Tibial nerve (tissue), 3 donors: ENCODE measurements around the gene NMRK1.

ENCODE experiments used
- POLR2A ChIP-seq, 2 donors: fragments of 450-650 bp; IDR thresholded peaks; one replicate each; pipeline ENCODE4 v1.6.1; 2017; ENCODE audit warnings: antibody characterized with exemption in 2 of 2, mild to moderate bottlenecking in 2 of 2, moderate library complexity in 2 of 2
- TF ChIP-seq, protein P1 (sequence below), 5 experiments: fragments of 200-600 bp in 3 of 5; fragments of 450-650 bp in 2 of 5; sonication (generic) in 3 of 5; IDR thresholded peaks; one replicate each; pipeline ENCODE4 v1.5.1; 2016 to 2019; ENCODE audit warnings: antibody characterized with exemption in 5 of 5, mild to moderate bottlenecking in 3 of 5, moderate library complexity in 2 of 5

- TF ChIP-seq, protein P1, sequence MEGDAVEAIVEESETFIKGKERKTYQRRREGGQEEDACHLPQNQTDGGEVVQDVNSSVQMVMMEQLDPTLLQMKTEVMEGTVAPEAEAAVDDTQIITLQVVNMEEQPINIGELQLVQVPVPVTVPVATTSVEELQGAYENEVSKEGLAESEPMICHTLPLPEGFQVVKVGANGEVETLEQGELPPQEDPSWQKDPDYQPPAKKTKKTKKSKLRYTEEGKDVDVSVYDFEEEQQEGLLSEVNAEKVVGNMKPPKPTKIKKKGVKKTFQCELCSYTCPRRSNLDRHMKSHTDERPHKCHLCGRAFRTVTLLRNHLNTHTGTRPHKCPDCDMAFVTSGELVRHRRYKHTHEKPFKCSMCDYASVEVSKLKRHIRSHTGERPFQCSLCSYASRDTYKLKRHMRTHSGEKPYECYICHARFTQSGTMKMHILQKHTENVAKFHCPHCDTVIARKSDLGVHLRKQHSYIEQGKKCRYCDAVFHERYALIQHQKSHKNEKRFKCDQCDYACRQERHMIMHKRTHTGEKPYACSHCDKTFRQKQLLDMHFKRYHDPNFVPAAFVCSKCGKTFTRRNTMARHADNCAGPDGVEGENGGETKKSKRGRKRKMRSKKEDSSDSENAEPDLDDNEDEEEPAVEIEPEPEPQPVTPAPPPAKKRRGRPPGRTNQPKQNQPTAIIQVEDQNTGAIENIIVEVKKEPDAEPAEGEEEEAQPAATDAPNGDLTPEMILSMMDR (IDR thresholded peaks at IDR 0.05), result peak in 1 of 5 experiments; percentile 17
- TF ChIP-seq POLR2A (IDR thresholded peaks at IDR 0.05), result peak; percentile 89 to 90
Measured at GRCh38 chr9:75087824-75088645, at the start of gene NMRK1, which contains the start of gene OSTF1.
